Prostate gland (tissue), 2 donors: Measurements from ENCODE around the gene VPS16. TPM values are rescaled to one million over a fixed set of nuclear protein-coding genes. Genes with fewer than 3 reads are reported as not detected.

Source experiments
- DNase-seq: peaks from one replicate; pipeline ENCODE4 v3.0.0-alpha.2; 2019; ENCODE audit warnings: low spot score
- H3K27ac ChIP-seq, 2 donors: fragments of 200-600 bp; sonication (generic); 2 replicates each; pipeline ENCODE4 v1.5.1; 2017 to 2019
- H3K27me3 ChIP-seq: fragments of 200-600 bp; sonication (generic); replicated peaks from 2 replicates; pipeline ENCODE4 v1.5.1; 2019; ENCODE audit not compliant: insufficient read depth
- H3K36me3 ChIP-seq, 2 donors: fragments of 200-600 bp; sonication (generic); 1 replicate in 1 of 2; 2 replicates in 1 of 2; pipeline versions ENCODE4 v1.5.1 to v1.8.1; 2017 to 2019
- H3K4me1 ChIP-seq: fragments of 200-600 bp; sonication (generic); replicated peaks from 2 replicates; pipeline ENCODE4 v1.5.1; 2019
- H3K4me3 ChIP-seq, 2 donors: fragments of 200-600 bp; sonication (generic); 2 replicates each; pipeline ENCODE4 v1.5.1; 2017 to 2019
- H3K9me3 ChIP-seq: fragments of 200-600 bp; sonication (generic); 2 replicates; pipeline ENCODE4 v1.5.1; 2017
- CTCF ChIP-seq, 4 experiments: fragments of 200-600 bp in 2 of 4; fragments of 450-650 bp in 2 of 4; sonication (generic) in 2 of 4; IDR thresholded peaks; 1 replicate in 3 of 4; 2 replicates in 1 of 4; pipeline ENCODE4 v1.5.1; 2016 to 2019; ENCODE audit warnings: antibody characterized with exemption in 4 of 4, mild to moderate bottlenecking in 2 of 4, moderate library complexity in 2 of 4
- POLR2A ChIP-seq: fragments of 450-650 bp; IDR thresholded peaks from one replicate; pipeline ENCODE4 v1.6.1; 2016; ENCODE audit warnings: antibody characterized with exemption, mild to moderate bottlenecking
- POLR2AphosphoS5 ChIP-seq: sonication (generic); formaldehyde crosslinking; IDR thresholded peaks from one replicate; pipeline ENCODE4 v1.6.1; 2017; ENCODE audit warnings: antibody characterized with exemption
- WGBS: methylation state at CpG from one replicate; pipeline ENCODE4 v1.1.5; 2018; 5-methylcytosine and 5-hydroxymethylcytosine counted together
- intact Hi-C: fragments of 100-400 bp; cut with DNase I; formaldehyde crosslinking; loops from one replicate; pipeline ENCODE4 v1.14.2; 2022
- total RNA-seq, 2 donors: library from RNA; depleted of rRNA; stranded (reverse); fragments of >200 nt; gene quantifications; one replicate each; pipeline ENCODE4 v1.1.0, GENCODE V29; 2016

The VPS16 gene
- total RNA-seq, 2 donors from 2014 or later: 27.5 to 37.3 TPM

GRCh38 chr20:2883726-2884637 is 43.4 kb downstream of the VPS16 start:
- Histone ChIP-seq H3K4me1 (peaks cover 7% of the 10 kb centered on the region), H3K36me3 (no peaks in the 10 kb centered on the region), H3K4me3 (no peak overlapping the region), H3K9me3 (no peaks in the 10 kb centered on the region), H3K27ac (no peak overlapping the region), H3K27me3 (no peaks in the 10 kb centered on the region)
- no peak for TF ChIP-seq CTCF (IDR thresholded peaks at IDR 0.05)
- WGBS: 57% methylated on average over 3 of the region's 3 CpGs
- DNase-seq: no peak
- intact Hi-C loops: no loop called here

- intact Hi-C loops: no loop called here
- DNase-seq: no peak
- Histone ChIP-seq H3K27ac (no peak overlapping the region), H3K4me1 (no peaks in the 10 kb centered on the region), H3K36me3 (no peaks in the 10 kb centered on the region), H3K27me3 (no peaks in the 10 kb centered on the region), H3K4me3 (no peak overlapping the region), H3K9me3 (no peaks in the 10 kb centered on the region)
- 88% methylated on average over 3 of the region's 3 CpGs for WGBS
- TF ChIP-seq POLR2A (no peak), CTCF (IDR thresholded peaks at IDR 0.05) (no peak), POLR2AphosphoS5 (no peak)
These were observed 47.2 kb downstream of the VPS16 start for GRCh38 chr20:2887715-2888114.

GRCh38 chr20:2888224-2888955 is 47.8 kb downstream of the VPS16 start:
- H3K4me1 ChIP-seq: no peaks in the 10 kb centered on the region
- TF ChIP-seq CTCF (IDR thresholded peaks at IDR 0.05) (no peak), POLR2A (no peak)
- no peaks in the 10 kb centered on the region for H3K9me3 ChIP-seq
- DNase-seq: no peak
- H3K27me3 ChIP-seq: no peaks in the 10 kb centered on the region
- no peak overlapping the region for H3K4me3 ChIP-seq
- 92% methylated on average over 4 of the region's 4 CpGs for WGBS
- no peaks in the 10 kb centered on the region for H3K36me3 ChIP-seq
- H3K27ac ChIP-seq: no peak overlapping the region
- intact Hi-C loops: no loop called here

- intact Hi-C loops: no loop called here
- H3K36me3 ChIP-seq: no peaks in the 10 kb centered on the region
- H3K27ac ChIP-seq: no peak overlapping the region
- H3K27me3 ChIP-seq: no peaks in the 10 kb centered on the region
- WGBS: 48% methylated on average over 1 of the region's 1 CpG
- no peaks in the 10 kb centered on the region for H3K9me3 ChIP-seq
- TF ChIP-seq POLR2A: no peak
- TF ChIP-seq CTCF (IDR thresholded peaks at IDR 0.05): no peak
- TF ChIP-seq POLR2AphosphoS5: no peak
- no peak for DNase-seq
- no peaks in the 10 kb centered on the region for H3K4me1 ChIP-seq
- no peak overlapping the region for H3K4me3 ChIP-seq
These were observed 48.7 kb downstream of the VPS16 start for GRCh38 chr20:2889209-2889608.
